Ovary (tissue), 3 donors: ENCODE measurements around the gene UNC13D.

Source experiments
- CTCF ChIP-seq, 3 donors: fragments of 450-650 bp in 2 of 3; fragments of 200-600 bp in 1 of 3; IDR thresholded peaks; one replicate each; pipeline versions ENCODE4 v1.5.1 to v1.8.0; 2016 to 2022; ENCODE audit warnings: antibody characterized with exemption in 3 of 3, mild to moderate bottlenecking in 1 of 3
- POLR2A ChIP-seq: fragments of 450-650 bp; IDR thresholded peaks from one replicate; pipeline ENCODE4 v1.6.1; 2017; ENCODE audit warnings: antibody characterized with exemption, mild to moderate bottlenecking, moderate library complexity
- donor health status: DM: no; HTN: no; CAD: no.

DNA sequence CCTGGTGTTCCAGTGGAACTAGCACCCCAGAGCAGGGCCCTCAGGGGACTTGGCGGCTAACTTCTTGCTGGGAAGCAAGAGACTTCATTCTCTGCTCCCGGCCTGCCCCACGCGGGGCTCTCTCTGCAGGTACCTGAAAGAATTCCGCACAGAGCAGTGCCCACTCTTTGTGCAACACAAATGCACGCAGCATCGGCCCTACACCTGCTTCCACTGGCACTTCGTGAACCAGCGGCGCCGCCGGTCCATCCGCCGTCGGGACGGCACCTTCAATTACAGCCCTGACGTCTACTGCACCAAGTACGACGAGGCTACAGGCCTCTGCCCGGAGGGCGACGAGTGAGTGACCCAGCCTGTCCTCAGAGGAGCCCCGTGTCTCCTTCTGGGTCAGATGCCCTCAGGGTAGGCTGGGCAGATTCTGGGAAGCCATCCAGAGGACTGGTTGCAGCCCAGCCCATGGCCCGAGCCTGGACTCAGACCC, 34.5 kb downstream of the UNC13D start:
- no peak for TF ChIP-seq CTCF (IDR thresholded peaks at IDR 0.05)
- no peak for TF ChIP-seq POLR2A
